H1 (cell line): ENCODE data around the gene NRP2. TPM values are rescaled to one million over a fixed set of nuclear protein-coding genes. Genes with fewer than 3 reads are reported as not detected.

Experiments
- CTCF ChIA-PET: fragments of 300-600 bp; sonication (Branson Sonifier 250); formaldehyde crosslinking; loops from one replicate; lab custom pipeline; 2021; ENCODE audit not compliant: partially characterized antibody; lab: Charles Lee
- POLR2A ChIA-PET: fragments of 300-600 bp; sonication (Branson Sonifier 250); formaldehyde crosslinking; loops from one replicate; lab custom pipeline; 2021; ENCODE audit warnings: inconsistent platforms; ENCODE audit not compliant: partially characterized antibody; lab: Charles Lee
- DNase-seq, 2 experiments: peaks; one replicate each; pipeline versions ENCODE4 v3.0.0 to v3.0.0-alpha.2; 2010 to 2022; ENCODE audit warnings: low spot score in 2 of 2, low read depth in 1 of 2, mixed read lengths in 1 of 2
- FAIRE-seq: peaks from 2 replicates; lab custom pipeline; 2011; peaks lifted over from hg19 to GRCh38; lab: Jason Lieb, UNC
- H2AFZ ChIP-seq: 2 replicates; pipeline ENCODE4 v1.8.1; 2012; ENCODE audit warnings: low read length, inconsistent platforms
- H2AK5ac ChIP-seq: 2 replicates; pipeline ENCODE4 v1.6.1; 2013; ENCODE audit warnings: low read depth, low read length
- H2BK120ac ChIP-seq: replicated peaks from 2 replicates; pipeline ENCODE3; 2013; ENCODE audit warnings: low read depth, low read length, inconsistent platforms
- H2BK12ac ChIP-seq: 2 replicates; pipeline ENCODE4 v1.6.1; 2013; ENCODE audit warnings: low read depth, low read length
- H2BK15ac ChIP-seq: 2 replicates; pipeline ENCODE4 v1.6.1; 2013; ENCODE audit warnings: low read length
- H2BK20ac ChIP-seq: 2 replicates; pipeline ENCODE4 v1.6.1; 2013; ENCODE audit warnings: low read length
- H2BK5ac ChIP-seq: 2 replicates; pipeline ENCODE4 v1.6.1; 2013; ENCODE audit warnings: low read depth, low read length
- H3K14ac ChIP-seq: 2 replicates; pipeline ENCODE4 v1.6.1; 2013; ENCODE audit warnings: inconsistent platforms; ENCODE audit not compliant: insufficient read length
- H3K18ac ChIP-seq: 2 replicates; pipeline ENCODE4 v1.6.1; 2013; ENCODE audit warnings: low read length; ENCODE audit errors: extremely low read depth
- H3K23ac ChIP-seq: 2 replicates; pipeline ENCODE4 v1.6.1; 2013; ENCODE audit warnings: inconsistent platforms; ENCODE audit not compliant: insufficient read length
- H3K23me2 ChIP-seq: 2 replicates; pipeline ENCODE4 v1.6.1; 2013; ENCODE audit warnings: low read depth, low read length
- H3K27ac ChIP-seq: 2 replicates; pipeline ENCODE4 v1.6.1; 2011; ENCODE audit warnings: low read depth, low read length, inconsistent platforms
- H3K27me3 ChIP-seq, 4 experiments: replicated peaks in 1 of 4; 1 replicate in 1 of 4; 2 replicates in 3 of 4; pipeline versions ENCODE4 v1.6.1 to v1.8.1; 2011 to 2013; ENCODE audit warnings: low read length in 3 of 4, mild to moderate bottlenecking in 3 of 4, inconsistent platforms in 2 of 4, mixed read lengths in 2 of 4, moderate library complexity in 1 of 4; ENCODE audit not compliant: control insufficient read depth in 3 of 4, insufficient read depth in 3 of 4; ENCODE audit errors: extremely low read depth in 1 of 4
- H3K36me3 ChIP-seq, 4 experiments: 2 replicates each; pipeline versions ENCODE4 v1.6.1 to v1.8.1; 2011 to 2013; ENCODE audit warnings: mild to moderate bottlenecking in 4 of 4, low read length in 3 of 4, moderate library complexity in 2 of 4, control low read depth in 1 of 4, inconsistent platforms in 1 of 4; ENCODE audit not compliant: insufficient read depth in 4 of 4, control insufficient read depth in 2 of 4
- H3K4ac ChIP-seq: replicated peaks from 2 replicates; pipeline ENCODE3; 2013; ENCODE audit warnings: low read length, low read depth, mixed read lengths, inconsistent platforms; ENCODE audit not compliant: insufficient read length
- H3K4me1 ChIP-seq, 4 experiments: replicated peaks in 1 of 4; 1 replicate in 1 of 4; 2 replicates in 3 of 4; pipeline versions ENCODE4 v1.6.1 to v1.8.1; 2011 to 2013; ENCODE audit warnings: low read length in 3 of 4, inconsistent platforms in 2 of 4, mixed read lengths in 1 of 4; ENCODE audit not compliant: insufficient read depth in 4 of 4, control insufficient read depth in 3 of 4
- H3K4me2 ChIP-seq, 2 experiments: 2 replicates each; pipeline versions ENCODE4 v1.6.1 to v1.8.1; 2011 to 2013; ENCODE audit warnings: low read depth in 2 of 2, low read length in 2 of 2, control low read depth in 1 of 2, inconsistent platforms in 1 of 2, mild to moderate bottlenecking in 1 of 2; ENCODE audit not compliant: insufficient read depth in 1 of 2
- H3K4me3 ChIP-seq, 4 experiments: fragments of 200-600, 300-600 bp in 1 of 4; sonication (generic), shearing (Covaris generic), sonication (Bioruptor Twin) in 1 of 4; 2 replicates each; pipeline versions ENCODE4 v1.5.1 to v1.8.1; 2011 to 2016; ENCODE audit warnings: low read length in 4 of 4, low read depth in 3 of 4, control low read depth in 2 of 4, inconsistent platforms in 2 of 4, mild to moderate bottlenecking in 2 of 4, mixed read lengths in 1 of 4, moderate library complexity in 1 of 4; ENCODE audit not compliant: insufficient read depth in 2 of 4; ENCODE audit errors: extremely low read depth in 1 of 4
- H3K56ac ChIP-seq: replicated peaks from 2 replicates; pipeline ENCODE3; 2013; ENCODE audit warnings: low read depth, mild to moderate bottlenecking, mixed read lengths, low read length, inconsistent platforms; ENCODE audit not compliant: insufficient read length
- H3K79me1 ChIP-seq: 2 replicates; pipeline ENCODE4 v1.6.1; 2013; ENCODE audit warnings: low read depth, low read length, control low read depth
- H3K79me2 ChIP-seq, 2 experiments: 2 replicates each; pipeline versions ENCODE4 v1.6.1 to v1.8.1; 2012 to 2013; ENCODE audit warnings: low read length in 2 of 2, mild to moderate bottlenecking in 2 of 2, inconsistent platforms in 1 of 2; ENCODE audit not compliant: insufficient read depth in 2 of 2, control insufficient read depth in 1 of 2
- H3K9ac ChIP-seq, 4 experiments: replicated peaks in 1 of 4; 1 replicate in 1 of 4; 2 replicates in 3 of 4; pipeline versions ENCODE4 v1.6.1 to v1.8.1; 2011 to 2013; ENCODE audit warnings: low read depth in 3 of 4, low read length in 3 of 4, control low read depth in 2 of 4, mild to moderate bottlenecking in 2 of 4, moderate library complexity in 2 of 4, inconsistent platforms in 1 of 4; ENCODE audit errors: extremely low read depth in 1 of 4
- H3K9me3 ChIP-seq, 2 experiments: 2 replicates each; pipeline versions ENCODE4 v1.6.1 to v1.8.1; 2012 to 2013; ENCODE audit warnings: mild to moderate bottlenecking in 2 of 2, moderate library complexity in 2 of 2, control low read depth in 1 of 2, inconsistent platforms in 1 of 2, low read depth in 1 of 2, low read length in 1 of 2, mixed read lengths in 1 of 2; ENCODE audit not compliant: insufficient read depth in 2 of 2
- H4K20me1 ChIP-seq, 2 experiments: replicated peaks in 1 of 2; 2 replicates each; pipeline versions ENCODE3 to v1.8.1; 2011 to 2013; ENCODE audit warnings: inconsistent platforms in 2 of 2, low read length in 2 of 2, mild to moderate bottlenecking in 1 of 2; ENCODE audit not compliant: insufficient read depth in 2 of 2, control insufficient read depth in 1 of 2
- H4K5ac ChIP-seq: 2 replicates; pipeline ENCODE4 v1.6.1; 2013; ENCODE audit warnings: low read length, low read depth, mixed read lengths, inconsistent platforms; ENCODE audit not compliant: insufficient read length
- H4K8ac ChIP-seq: 2 replicates; pipeline ENCODE4 v1.8.0; 2013; ENCODE audit warnings: mild to moderate bottlenecking, moderate library complexity, low read length, inconsistent platforms; ENCODE audit not compliant: insufficient read depth; ENCODE audit errors: extremely low read depth
- H4K91ac ChIP-seq: replicated peaks from 2 replicates; pipeline ENCODE3; 2013; ENCODE audit warnings: low read length, mixed read lengths, inconsistent platforms; ENCODE audit not compliant: insufficient read length
- WGBS, 2 experiments: shearing (Covaris generic) in 1 of 2; methylation state at CpG; one replicate each; pipeline versions ENCODE4 v1.1.6 to v1.1.7; 2013 to 2015; ENCODE audit warnings: low lambda C conversion rate in 2 of 2, mixed read lengths in 2 of 2, inconsistent platforms in 1 of 2, low coverage in 1 of 2, missing lambda C conversion rate in 1 of 2; ENCODE audit not compliant: insufficient replicate concordance in 2 of 2, insufficient coverage in 1 of 2, insufficient read length in 1 of 2; ENCODE audit errors: extremely low coverage in 1 of 2, missing lambda C conversion rate in 1 of 2; 5-methylcytosine and 5-hydroxymethylcytosine counted together
- polyA plus RNA-seq, 7 experiments: library from polyadenylated mRNA; depleted of rRNA in 3 of 7; stranded (reverse) in 5 of 7; unstranded in 2 of 7; fragments of >200 nt in 5 of 7; fragments of 200-250 nt in 2 of 7; gene quantifications; 1 replicate in 5 of 7; 2 replicates in 1 of 7; 4 replicates in 1 of 7; pipeline versions ENCODE4 v1.2.1 to v1.2.3, GENCODE V29; 2011 to 2013; ENCODE audit warnings: missing spikeins in 2 of 7, mixed read lengths in 2 of 7
- total RNA-seq: library from RNA; stranded (reverse); fragmentation: NEBNext Ultra II Directional; extraction: Animal tissue kit (Norgen Biotek cat#: 25700); gene quantifications from 2 replicates; pipeline ENCODE4 v1.2.1, GENCODE V29; 2021
- TF ChIP-seq, protein P1 (sequence below): IDR thresholded peaks from 2 replicates; pipeline ENCODE4 v1.6.1; 2012; ENCODE audit warnings: inconsistent platforms

The NRP2 gene
- total and polyA plus RNA-seq, 2 of the 8 experiments (the other 6 are each of a cell fraction or from before 2014, with no cell fraction given) = 32.0 to 37.8 TPM

DNA sequence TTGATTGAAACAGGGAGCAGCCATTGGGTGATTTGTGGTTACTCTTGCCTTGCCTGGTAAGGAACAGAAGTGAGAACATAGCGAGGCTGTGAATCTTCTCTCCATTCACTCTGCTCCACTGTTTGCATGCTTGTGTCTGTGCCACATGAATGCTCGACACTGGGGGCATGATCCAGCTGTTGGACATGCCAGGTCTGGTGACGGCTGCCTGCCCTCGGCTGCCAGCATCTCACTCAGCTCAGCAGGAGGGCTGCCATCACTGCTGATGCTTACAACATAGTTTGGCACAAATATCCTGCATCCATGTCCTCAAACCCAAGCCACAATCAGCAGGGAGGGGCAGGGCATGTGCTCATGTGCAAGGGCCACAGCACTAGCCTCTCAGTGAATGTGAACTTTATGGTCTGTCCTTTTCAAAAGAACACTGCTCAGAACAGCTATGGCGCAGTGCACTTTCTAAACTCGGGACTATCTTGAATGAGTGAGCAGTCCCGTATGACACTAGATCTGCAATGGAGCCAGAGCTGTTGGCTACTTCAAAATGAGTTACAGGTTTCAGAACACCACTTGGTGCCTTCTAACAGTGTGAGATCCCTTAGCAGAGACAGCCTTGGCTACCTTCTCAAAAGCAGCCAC is 126.3 kb downstream of the NRP2 start:
- H3K4me3 ChIP-seq = no peak overlapping the region
- no peak overlapping the region for H4K8ac ChIP-seq
- H2BK120ac ChIP-seq = no peak overlapping the region
- H3K9ac ChIP-seq = no peak overlapping the region
- no peak overlapping the region for H4K91ac ChIP-seq
- no peak overlapping the region for H2BK12ac ChIP-seq
- no peak overlapping the region for H3K14ac ChIP-seq
- H4K5ac ChIP-seq = no peak overlapping the region
- no peaks in the 10 kb centered on the region; a peak in 1 of 8 replicates for H3K36me3 ChIP-seq
- no peak overlapping the region for H3K56ac ChIP-seq
- H3K23me2 ChIP-seq = no peaks in the 10 kb centered on the region
- H4K20me1 ChIP-seq = no peaks in the 10 kb centered on the region
- no peaks in the 10 kb centered on the region for H3K27me3 ChIP-seq
- no peak overlapping the region for H3K27ac ChIP-seq
- DNase-seq (no peak), FAIRE-seq (no peak)
- H2BK20ac ChIP-seq = no peak overlapping the region
- H3K4ac ChIP-seq = no peak overlapping the region
- no peak overlapping the region for H3K18ac ChIP-seq
- no peak overlapping the region for H3K4me2 ChIP-seq
- no peaks in the 10 kb centered on the region for H3K79me2 ChIP-seq
- TF ChIP-seq, protein P1, sequence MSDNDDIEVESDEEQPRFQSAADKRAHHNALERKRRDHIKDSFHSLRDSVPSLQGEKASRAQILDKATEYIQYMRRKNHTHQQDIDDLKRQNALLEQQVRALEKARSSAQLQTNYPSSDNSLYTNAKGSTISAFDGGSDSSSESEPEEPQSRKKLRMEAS = no peak
- no peak overlapping the region for H2AFZ ChIP-seq
- H2BK15ac ChIP-seq = peak overlapping the region; percentile 8; the same call in 1 of the 2 replicates
- H3K9me3 ChIP-seq = no peaks in the 10 kb centered on the region
- peaks cover 0 to 2% (median 0%) of the 10 kb centered on the region in 4 experiments; a peak in 1 of 7 replicates for H3K4me1 ChIP-seq
- H3K23ac ChIP-seq = no peak overlapping the region
- CTCF ChIA-PET = interaction anchor here (0.7 to 6.4 kb wide), 8 partner anchors 9 to 1018 kb away, joined by 3 to 38 read pairs (median 4); no protein-coding TSS in a partner anchor
- POLR2A ChIA-PET = interaction anchor here (1.1 kb wide), 1 partner anchor 38 kb away, joined by 3 read pairs; no protein-coding TSS in a partner anchor
- 91% methylated on average over 7 of the region's 7 CpGs; no CpG with 5 or more reads in 1 of the 2 experiments for WGBS, 2 experiments
- H2AK5ac ChIP-seq = no peak overlapping the region
- no peak overlapping the region for H2BK5ac ChIP-seq
- H3K79me1 ChIP-seq = no peaks in the 10 kb centered on the region
